Activated CD4-positive, alpha-beta T cell treated with anti-CD3 and anti-CD28 coated beads for 24 hours (primary cell): ENCODE measurements around the gene TMEM151B.
"Not testable (repeated sequence)": the region's sequence is repeated elsewhere in the genome, so short reads cannot be mapped to it uniquely, and the experiment has no call there.

Source experiments
- DNase-seq, 2 donors: peaks; one replicate each; pipeline ENCODE4 v3.0.0-alpha.2; 2020; ENCODE audit warnings: low read depth in 2 of 2

TMEM151B gene

GRCh38 chr6:44304282-44305199 is 34.3 kb downstream of the TMEM151B start:
- DNase-seq, result no peak

- DNase-seq, result no peak
Measured at GRCh38 chr6:44305200-44305725, 35.0 kb downstream of the TMEM151B start.

- DNase-seq, result no peak
Measured at GRCh38 chr6:44306710-44307109, 36.5 kb downstream of the TMEM151B start.

GRCh38 chr6:44307217-44307616 is 37.0 kb downstream of the TMEM151B start:
- no peak for DNase-seq

- DNase-seq, result no peak
Measured at GRCh38 chr6:44309092-44309491, 38.8 kb downstream of the TMEM151B start.

- DNase-seq, result no peak
Measured at GRCh38 chr6:44309631-44310030, 39.4 kb downstream of the TMEM151B start.

GRCh38 chr6:44310241-44310640 is 40.0 kb downstream of the TMEM151B start:
- no peak for DNase-seq

GRCh38 chr6:44311304-44311703 is 41.1 kb downstream of the TMEM151B start:
- no peak for DNase-seq

GRCh38 chr6:44311767-44312166 is 41.5 kb downstream of the TMEM151B start:
- DNase-seq, result no peak

GRCh38 chr6:44312901-44313788 is 42.9 kb downstream of the TMEM151B start, which contains the start of gene AARS2:
Gene AARS2 (minus strand): TSS chr6:44313347. CDS start chr6:44313323, 24 bp downstream.
- DNase-seq, result peak; percentile 92 to 96

- not testable (repeated sequence) for DNase-seq
Measured at GRCh38 chr6:44314657-44315056, 44.4 kb downstream of the TMEM151B start.

- no peak for DNase-seq
Measured at GRCh38 chr6:44315516-44315915, 45.3 kb downstream of the TMEM151B start.

GRCh38 chr6:44315951-44316350 is 45.7 kb downstream of the TMEM151B start:
- no peak for DNase-seq

- no peak for DNase-seq
Measured at GRCh38 chr6:44316481-44316880, 46.2 kb downstream of the TMEM151B start.

GRCh38 chr6:44317136-44317631 is 46.9 kb downstream of the TMEM151B start:
- DNase-seq, result not testable (repeated sequence)

- no peak for DNase-seq
Measured at GRCh38 chr6:44321210-44321609, 51.0 kb downstream of the TMEM151B start.

- DNase-seq, result no peak
Measured at GRCh38 chr6:44327096-44327495, 56.8 kb downstream of the TMEM151B start.

- DNase-seq, result no peak
Measured at GRCh38 chr6:44327760-44328159, 57.5 kb downstream of the TMEM151B start.

GRCh38 chr6:44328203-44328602 is 58.0 kb downstream of the TMEM151B start:
- DNase-seq, result not testable (repeated sequence)

GRCh38 chr6:44329858-44330257 is 59.6 kb downstream of the TMEM151B start:
- no peak for DNase-seq

GRCh38 chr6:44332585-44332984 is 62.3 kb downstream of the TMEM151B start:
- no peak for DNase-seq
